Gastrocnemius medialis (tissue), 4 donors: Measurements from ENCODE around the gene CRHR2. TPM values are rescaled to one million over a fixed set of nuclear protein-coding genes. Genes with fewer than 3 reads are reported as not detected.

Experiments used
- ATAC-seq, 2 donors: fragments of 150-250 bp; one replicate each; pipeline ENCODE4 v1.9.1; 2016
- DNase-seq, 2 donors: peaks; one replicate each; pipeline ENCODE4 v3.0.0-alpha.2; 2019
- H3K27ac ChIP-seq, 4 donors: fragments of 200-600 bp; sonication (generic); 1 replicate in 1 of 4; 2 replicates in 3 of 4; pipeline ENCODE4 v1.5.1; 2016 to 2018; ENCODE audit warnings: mild to moderate bottlenecking in 2 of 4, moderate library complexity in 1 of 4
- H3K27me3 ChIP-seq, 3 donors: fragments of 200-600 bp; sonication (generic) in 2 of 3; 1 replicate in 1 of 3; 2 replicates in 2 of 3; pipeline versions ENCODE4 v1.5.1 to v1.6.0; 2016 to 2019; ENCODE audit warnings: mild to moderate bottlenecking in 1 of 3, moderate library complexity in 1 of 3
- H3K36me3 ChIP-seq, 2 donors: fragments of 200-600 bp; sonication (generic) in 1 of 2; one replicate each; pipeline ENCODE4 v1.5.1; 2017 to 2018
- H3K4me1 ChIP-seq, 2 donors: fragments of 200-600 bp; sonication (generic) in 1 of 2; one replicate each; pipeline ENCODE4 v1.5.1; 2016 to 2017; ENCODE audit warnings: mild to moderate bottlenecking in 2 of 2
- H3K4me3 ChIP-seq, 4 donors: fragments of 200-600 bp; sonication (generic) in 3 of 4; 1 replicate in 1 of 4; 2 replicates in 3 of 4; pipeline ENCODE4 v1.5.1; 2016 to 2019; ENCODE audit warnings: mild to moderate bottlenecking in 2 of 4
- H3K9me3 ChIP-seq, 3 donors: fragments of 200-600 bp; sonication (generic) in 2 of 3; 1 replicate in 1 of 3; 2 replicates in 2 of 3; pipeline ENCODE4 v1.5.1; 2016 to 2019
- POLR2A ChIP-seq, 2 donors: fragments of 450-650 bp; IDR thresholded peaks; one replicate each; pipeline ENCODE4 v1.6.1; 2017; ENCODE audit warnings: antibody characterized with exemption in 2 of 2, mild to moderate bottlenecking in 2 of 2, moderate library complexity in 2 of 2
- in situ Hi-C, 4 donors: fragments of 200-750 bp; cut with MboI; loops; one replicate each; pipeline versions ENCODE4 v1.15.0 to v1.8.0; 2017; ENCODE audit warnings: low sequenced_read_pairs in 4 of 4
- intact Hi-C: fragments of 100-400 bp; cut with DNase I; formaldehyde crosslinking; loops from one replicate; pipeline ENCODE4 v1.15.1; 2023; ENCODE audit warnings: low total_unique reads
- total RNA-seq, 4 donors: library from RNA; depleted of rRNA; stranded (reverse); fragments of >200 nt; gene quantifications; one replicate each; pipeline versions ENCODE4 v1.1.0 to v1.2.3, GENCODE V29; 2016
- TF ChIP-seq, protein P1 (sequence below), 5 experiments: fragments of 450-650 bp in 3 of 5; fragments of 200-600 bp in 2 of 5; sonication (generic) in 2 of 5; IDR thresholded peaks in 4 of 5; conservative IDR thresholded peaks in 1 of 5; 1 replicate in 4 of 5; 2 replicates in 1 of 5; pipeline ENCODE4 v1.5.1; 2016 to 2019; ENCODE audit warnings: antibody characterized with exemption in 5 of 5, mild to moderate bottlenecking in 3 of 5, moderate library complexity in 3 of 5

CRHR2 gene
- total RNA-seq, 4 donors from 2014 or later: 0.07 to 0.52 TPM; not detected in 2

DNA sequence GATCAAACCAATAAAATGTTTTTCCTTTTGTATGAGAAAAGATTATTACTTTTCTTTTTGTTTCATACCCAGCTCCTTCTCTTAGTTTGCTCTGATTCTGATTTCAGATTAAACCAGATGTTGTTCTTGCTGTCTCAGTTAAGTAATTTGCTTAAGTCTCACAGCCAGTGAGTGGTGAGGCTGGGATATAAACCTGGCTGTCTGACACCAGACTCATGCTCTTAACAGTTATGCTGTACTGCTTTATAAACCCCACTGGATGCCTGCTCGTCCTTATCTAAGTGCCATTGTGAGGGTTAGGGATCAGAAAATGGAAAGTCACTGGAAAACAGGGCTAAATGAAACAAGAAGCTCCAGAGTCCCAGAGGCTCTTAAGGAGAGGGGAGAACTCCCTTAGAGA, 63.3 kb downstream of the CRHR2 start:
- Histone ChIP-seq H3K4me3 (no peak overlapping the region), H3K36me3 (peaks cover 0 to 72% of the 10 kb centered on the region in 2 donors), H3K27me3 (no peaks in the 10 kb centered on the region), H3K9me3 (no peaks in the 10 kb centered on the region), H3K27ac (no peak overlapping the region), H3K4me1 (no peaks in the 10 kb centered on the region)
- DNase-seq (no peak), ATAC-seq (no peak)
- intact Hi-C loops: no loop called here
- TF ChIP-seq, protein P1, sequence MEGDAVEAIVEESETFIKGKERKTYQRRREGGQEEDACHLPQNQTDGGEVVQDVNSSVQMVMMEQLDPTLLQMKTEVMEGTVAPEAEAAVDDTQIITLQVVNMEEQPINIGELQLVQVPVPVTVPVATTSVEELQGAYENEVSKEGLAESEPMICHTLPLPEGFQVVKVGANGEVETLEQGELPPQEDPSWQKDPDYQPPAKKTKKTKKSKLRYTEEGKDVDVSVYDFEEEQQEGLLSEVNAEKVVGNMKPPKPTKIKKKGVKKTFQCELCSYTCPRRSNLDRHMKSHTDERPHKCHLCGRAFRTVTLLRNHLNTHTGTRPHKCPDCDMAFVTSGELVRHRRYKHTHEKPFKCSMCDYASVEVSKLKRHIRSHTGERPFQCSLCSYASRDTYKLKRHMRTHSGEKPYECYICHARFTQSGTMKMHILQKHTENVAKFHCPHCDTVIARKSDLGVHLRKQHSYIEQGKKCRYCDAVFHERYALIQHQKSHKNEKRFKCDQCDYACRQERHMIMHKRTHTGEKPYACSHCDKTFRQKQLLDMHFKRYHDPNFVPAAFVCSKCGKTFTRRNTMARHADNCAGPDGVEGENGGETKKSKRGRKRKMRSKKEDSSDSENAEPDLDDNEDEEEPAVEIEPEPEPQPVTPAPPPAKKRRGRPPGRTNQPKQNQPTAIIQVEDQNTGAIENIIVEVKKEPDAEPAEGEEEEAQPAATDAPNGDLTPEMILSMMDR (IDR thresholded peaks at IDR 0.05 in 4 of 5, conservative IDR thresholded peaks at IDR 0.05 in 1 of 5): no peak
- TF ChIP-seq POLR2A (IDR thresholded peaks at IDR 0.05): no peak
- in situ Hi-C loops: no loop called here

DNA sequence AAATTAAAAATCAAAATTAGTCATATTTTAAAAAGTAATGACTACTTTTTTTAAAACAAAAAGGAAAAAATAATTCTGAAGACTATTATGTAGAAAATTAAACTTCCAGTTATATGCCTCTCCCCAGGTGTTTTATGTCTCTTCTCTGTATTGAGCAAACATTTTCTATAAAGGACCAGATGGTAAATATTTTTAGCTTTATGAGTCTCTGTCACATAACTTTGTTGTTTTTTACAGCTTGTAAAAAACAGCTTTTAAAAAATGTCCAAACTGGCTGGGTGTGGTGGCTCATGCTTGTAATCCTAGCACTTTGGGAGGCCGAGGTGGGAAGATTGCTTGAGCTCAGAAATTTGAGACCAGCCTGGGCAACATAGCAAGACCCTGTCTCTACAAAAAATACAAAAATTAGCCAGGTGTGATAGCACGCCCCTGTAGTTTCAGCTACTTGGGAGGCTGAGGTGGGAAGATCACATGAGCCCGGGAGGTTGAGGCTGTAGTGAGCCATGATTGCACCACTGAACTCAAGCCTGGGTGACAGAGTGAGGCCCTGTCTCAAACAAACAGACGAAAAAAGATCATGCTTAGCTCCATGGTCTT, 64.1 kb downstream of the CRHR2 start:
- Histone ChIP-seq H3K27me3 (no peaks in the 10 kb centered on the region), H3K36me3 (peaks cover 0 to 68% of the 10 kb centered on the region in 2 donors), H3K4me3 (no peak overlapping the region), H3K27ac (no peak overlapping the region), H3K9me3 (no peaks in the 10 kb centered on the region), H3K4me1 (no peaks in the 10 kb centered on the region)
- in situ Hi-C loops (no loop called here), intact Hi-C loops (no loop called here)
- ATAC-seq (no peak), DNase-seq (no peak)
- TF ChIP-seq, protein P1 (IDR thresholded peaks at IDR 0.05 in 4 of 5, conservative IDR thresholded peaks at IDR 0.05 in 1 of 5): no peak
- no peak for TF ChIP-seq POLR2A (IDR thresholded peaks at IDR 0.05)

DNA sequence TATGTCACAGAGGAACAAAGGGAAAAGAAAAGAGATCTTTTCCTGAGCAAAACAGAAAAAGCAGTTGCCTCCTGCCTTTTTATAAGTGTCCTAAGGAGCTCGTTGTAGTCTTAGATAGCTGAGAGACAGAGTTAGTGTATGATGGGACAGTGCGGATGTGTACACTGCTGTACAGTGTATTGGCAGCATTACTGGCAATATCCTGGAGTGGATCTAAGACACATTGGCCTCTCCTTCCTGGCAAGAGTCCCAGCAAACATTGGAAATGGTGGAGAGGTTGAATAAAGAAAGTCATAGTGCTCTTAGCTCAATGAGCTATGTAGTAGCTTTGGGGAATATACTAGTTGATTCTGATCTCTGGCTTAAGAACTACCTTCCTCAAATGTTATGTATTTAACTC, 64.9 kb downstream of the CRHR2 start:
- no peak for TF ChIP-seq POLR2A (IDR thresholded peaks at IDR 0.05)
- no peak overlapping the region for H3K27ac ChIP-seq
- H3K27me3 ChIP-seq: no peaks in the 10 kb centered on the region
- in situ Hi-C loops (no loop called here), intact Hi-C loops (no loop called here)
- peaks cover 0 to 68% of the 10 kb centered on the region in 2 donors for H3K36me3 ChIP-seq
- DNase-seq: no peak
- no peak for ATAC-seq
- H3K9me3 ChIP-seq: no peaks in the 10 kb centered on the region
- no peaks in the 10 kb centered on the region for H3K4me1 ChIP-seq
- no peak overlapping the region for H3K4me3 ChIP-seq

DNA sequence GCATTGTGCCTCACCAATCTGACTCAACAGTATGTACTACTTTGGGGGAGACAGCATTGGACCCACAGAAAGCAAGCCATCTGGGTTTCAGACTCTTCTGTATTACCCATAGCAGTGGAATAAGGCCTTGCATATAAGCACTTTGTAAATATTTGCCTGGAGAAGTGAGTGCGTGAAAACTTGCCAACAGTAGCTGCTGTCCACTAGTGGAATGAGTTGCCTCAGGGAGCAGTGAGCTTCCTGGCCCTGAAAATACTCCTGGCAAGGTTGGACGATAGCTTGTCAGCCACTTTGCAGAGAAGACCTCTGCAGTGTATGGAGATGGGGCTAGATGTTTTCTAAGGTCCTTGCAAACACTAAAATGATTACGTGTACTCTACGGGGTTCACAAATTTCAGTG, 65.9 kb downstream of the CRHR2 start:
- Histone ChIP-seq H3K4me3 (no peak overlapping the region), H3K27ac (no peak overlapping the region), H3K36me3 (peaks cover 0 to 68% of the 10 kb centered on the region in 2 donors), H3K9me3 (no peaks in the 10 kb centered on the region), H3K4me1 (no peaks in the 10 kb centered on the region), H3K27me3 (no peaks in the 10 kb centered on the region)
- DNase-seq (no peak), ATAC-seq (no peak)
- intact Hi-C loops: no loop called here
- TF ChIP-seq, protein P1 (IDR thresholded peaks at IDR 0.05 in 4 of 5, conservative IDR thresholded peaks at IDR 0.05 in 1 of 5): no peak
- TF ChIP-seq POLR2A (IDR thresholded peaks at IDR 0.05): no peak
- in situ Hi-C loops: no loop called here

DNA sequence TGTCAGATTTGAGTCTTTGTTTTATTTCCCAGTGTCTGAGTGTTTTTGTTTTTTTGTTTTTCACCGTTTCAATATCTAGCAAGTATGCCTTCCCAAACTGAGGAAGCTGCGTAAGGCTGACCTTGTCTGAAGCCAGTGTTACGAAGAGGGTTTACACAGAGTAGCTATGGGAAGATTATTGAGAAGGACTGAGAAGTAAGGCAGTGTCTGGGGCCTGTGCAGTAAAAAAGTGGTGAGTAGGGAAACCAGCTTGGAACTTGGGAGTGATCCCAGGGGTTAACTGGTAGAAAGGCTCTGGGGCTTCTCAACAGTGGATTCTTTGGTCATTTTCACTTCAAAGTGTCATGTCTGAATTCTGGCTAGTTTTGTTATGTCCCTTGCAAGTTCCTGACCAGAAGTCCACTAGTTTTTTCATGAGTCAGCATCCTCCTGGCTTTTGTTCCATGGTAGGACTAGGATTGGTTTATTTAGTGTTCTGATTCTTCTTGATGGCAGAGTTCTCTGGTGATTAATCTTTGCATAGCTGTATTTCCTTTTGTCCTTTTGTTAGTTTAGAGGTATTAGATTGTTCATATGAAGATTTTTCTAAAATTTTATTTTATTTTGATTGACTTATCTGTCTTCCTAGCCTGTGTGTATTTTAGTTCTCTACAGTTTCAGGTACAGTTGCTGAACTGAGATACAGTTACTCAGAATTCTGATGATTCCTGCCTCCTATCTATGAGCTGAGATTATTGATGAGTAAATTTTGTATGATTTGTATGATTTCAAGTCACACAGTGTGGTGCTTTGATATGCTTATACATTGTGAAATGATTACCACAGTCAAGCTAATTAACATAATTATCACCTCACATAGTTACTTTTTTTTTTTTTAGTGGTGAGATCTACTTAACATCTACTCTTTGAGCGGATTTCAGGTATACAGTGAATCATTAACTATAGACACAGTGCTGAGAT, 68.6 kb downstream of the CRHR2 start:
- Histone ChIP-seq H3K4me1 (no peaks in the 10 kb centered on the region), H3K27ac (no peak overlapping the region), H3K9me3 (no peaks in the 10 kb centered on the region), H3K36me3 (peaks cover 0 to 76% of the 10 kb centered on the region in 2 donors), H3K27me3 (no peaks in the 10 kb centered on the region), H3K4me3 (no peak overlapping the region)
- intact Hi-C loops: no loop called here
- no peak for TF ChIP-seq POLR2A (IDR thresholded peaks at IDR 0.05)
- TF ChIP-seq, protein P1 (IDR thresholded peaks at IDR 0.05 in 4 of 5, conservative IDR thresholded peaks at IDR 0.05 in 1 of 5): no peak
- ATAC-seq (no peak), DNase-seq (no peak)
- in situ Hi-C loops: no loop called here
